ENCODE results near the gene TMEM72. TPM values are rescaled to one million over a fixed set of nuclear protein-coding genes. Genes with fewer than 3 reads are reported as not detected.

TMEM72 gene
- total RNA-seq, 1 experiment from 2014 or later = not detected

GRCh38 chr10:44863344-44864047 lies 47.6 kb upstream of the TMEM72 start:
- peak overlapping the region; percentile 88 for H2AFZ ChIP-seq (ENCODE audit: low read length)
- intact Hi-C loops (cut with micrococcal nuclease) = loop anchor here (10.0 kb wide), 1 partner anchor 479 kb away; the partner anchor contains the start of gene CXCL12

DNA sequence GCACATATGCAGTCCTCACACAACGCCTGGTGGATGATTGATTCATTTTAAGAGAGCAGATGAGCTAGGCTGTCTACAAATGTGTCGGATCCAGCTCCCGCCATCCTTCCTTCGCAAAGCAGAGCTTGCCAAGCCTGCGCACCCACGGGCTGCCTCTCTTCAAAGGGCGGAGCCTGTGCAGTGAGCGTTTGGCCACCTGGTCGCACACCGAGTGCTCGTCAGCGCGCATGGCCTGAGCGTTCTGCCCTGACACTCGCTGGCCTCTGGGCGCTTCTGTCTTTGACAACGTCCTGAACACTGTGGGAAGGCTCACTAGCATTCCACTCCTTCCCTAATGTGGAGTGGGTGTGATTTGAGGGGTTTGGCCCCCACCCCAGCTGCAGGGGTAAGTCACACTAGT lies 47.1 kb upstream of the TMEM72 start:
- Histone ChIP-seq H4K20me1 (ENCODE audit: low read length) (no peaks in the 10 kb centered on the region), H3F3A (ENCODE audit: low read length, unreplicated experiment) (no peaks in the 10 kb centered on the region), H3K27me3 (ENCODE audit: low read length) (peaks cover 11% of the 10 kb centered on the region), H3K9me3 (ENCODE audit: low read length) (no peaks in the 10 kb centered on the region), H3K9me2 (replicated peaks; ENCODE audit: low read length) (no peaks in the 10 kb centered on the region), H3K4me2 (ENCODE audit: low read length) (peak overlapping the region; percentile 86), H3K36me3 (ENCODE audit: low read depth, low read length) (no peaks in the 10 kb centered on the region), H3K9ac (ENCODE audit: low read length) (peak overlapping the region; percentile 16; the same call in 1 of the 2 replicates), H3K27ac (ENCODE audit: low read length) (no peak overlapping the region), H3K4me1 (ENCODE audit: insufficient read depth, low read length) (peaks cover 24% of the 10 kb centered on the region), H3K4me3 (ENCODE audit: low read length) (peak overlapping the region; percentile 63), H2AFZ (ENCODE audit: low read length) (peak overlapping the region; percentile 88), H3K79me2 (ENCODE audit: low read length) (no peaks in the 10 kb centered on the region)
- ATAC-seq (peak; percentile 19), DNase-seq (peak; percentile 37)
- CTCF ChIA-PET = no interaction called here
- intact Hi-C loops (cut with micrococcal nuclease) = loop anchor here (10.0 kb wide), 1 partner anchor 479 kb away; the partner anchor contains the start of gene CXCL12
- no TSS peak for BruUV-seq (replicated peaks)
- POLR2A ChIA-PET (ENCODE audit: unreplicated experiment) = no interaction called here
- TF ChIP-seq EZH2 (IDR thresholded peaks at IDR 0.05; ENCODE audit: low read length, unreplicated experiment) (no peak), EZH2phosphoT487 (IDR thresholded peaks at IDR 0.05; ENCODE audit: borderline replicate concordance, low read length) (no peak)
- TF ChIP-seq, protein P1, sequence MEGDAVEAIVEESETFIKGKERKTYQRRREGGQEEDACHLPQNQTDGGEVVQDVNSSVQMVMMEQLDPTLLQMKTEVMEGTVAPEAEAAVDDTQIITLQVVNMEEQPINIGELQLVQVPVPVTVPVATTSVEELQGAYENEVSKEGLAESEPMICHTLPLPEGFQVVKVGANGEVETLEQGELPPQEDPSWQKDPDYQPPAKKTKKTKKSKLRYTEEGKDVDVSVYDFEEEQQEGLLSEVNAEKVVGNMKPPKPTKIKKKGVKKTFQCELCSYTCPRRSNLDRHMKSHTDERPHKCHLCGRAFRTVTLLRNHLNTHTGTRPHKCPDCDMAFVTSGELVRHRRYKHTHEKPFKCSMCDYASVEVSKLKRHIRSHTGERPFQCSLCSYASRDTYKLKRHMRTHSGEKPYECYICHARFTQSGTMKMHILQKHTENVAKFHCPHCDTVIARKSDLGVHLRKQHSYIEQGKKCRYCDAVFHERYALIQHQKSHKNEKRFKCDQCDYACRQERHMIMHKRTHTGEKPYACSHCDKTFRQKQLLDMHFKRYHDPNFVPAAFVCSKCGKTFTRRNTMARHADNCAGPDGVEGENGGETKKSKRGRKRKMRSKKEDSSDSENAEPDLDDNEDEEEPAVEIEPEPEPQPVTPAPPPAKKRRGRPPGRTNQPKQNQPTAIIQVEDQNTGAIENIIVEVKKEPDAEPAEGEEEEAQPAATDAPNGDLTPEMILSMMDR (conservative IDR thresholded peaks at IDR 0.05; ENCODE audit: low read depth, low read length) = no peak

More at GRCh38 chr10:44863344-44864047, 47.6 kb upstream of the TMEM72 start:
- no peak for ATAC-seq
- Histone ChIP-seq H3F3A (ENCODE audit: low read length, unreplicated experiment) (no peaks in the 10 kb centered on the region), H3K9me3 (ENCODE audit: low read length) (no peaks in the 10 kb centered on the region), H3K36me3 (ENCODE audit: low read depth, low read length) (no peaks in the 10 kb centered on the region), H3K4me2 (ENCODE audit: low read length) (peak overlapping the region; percentile 86), H3K4me3 (ENCODE audit: low read length) (peak overlapping the region; percentile 63; the same call in 1 of the 2 replicates), H4K20me1 (ENCODE audit: low read length) (no peaks in the 10 kb centered on the region), H3K4me1 (ENCODE audit: insufficient read depth, low read length) (peaks cover 24% of the 10 kb centered on the region), H3K9me2 (replicated peaks; ENCODE audit: low read length) (no peaks in the 10 kb centered on the region), H3K9ac (ENCODE audit: low read length) (no peak overlapping the region), H3K79me2 (ENCODE audit: low read length) (no peaks in the 10 kb centered on the region), H3K27me3 (ENCODE audit: low read length) (peaks cover 11% of the 10 kb centered on the region), H3K27ac (ENCODE audit: low read length) (no peak overlapping the region)
- ChIA-PET POLR2A (ENCODE audit: unreplicated experiment) (no interaction called here), CTCF (no interaction called here)
- TF ChIP-seq EZH2 (IDR thresholded peaks at IDR 0.05; ENCODE audit: low read length, unreplicated experiment) (no peak), EZH2phosphoT487 (IDR thresholded peaks at IDR 0.05; ENCODE audit: borderline replicate concordance, low read length) (no peak)
- TF ChIP-seq, protein P1 (conservative IDR thresholded peaks at IDR 0.05; ENCODE audit: low read depth, low read length) = peak; percentile 33
- DNase-seq = peak; percentile 19
- no TSS peak for BruUV-seq (replicated peaks)

Data from PC-3 (cell line).